A673 (cell line): ENCODE results near the gene ADGRL3. TPM values are rescaled to one million over a fixed set of nuclear protein-coding genes. Genes with fewer than 3 reads are reported as not detected.

Experiments used
- BruUV-seq: library from RNA; stranded (reverse); fragments of 400-500 nt; replicated peaks from 2 replicates; lab custom pipeline; 2021; lab: Mats Ljungman, UMichigan
- CTCF ChIA-PET: fragments of 300-600 bp; sonication (Branson Sonifier 250); formaldehyde crosslinking; loops from one replicate; lab custom pipeline; 2022; ENCODE audit warnings: antibody characterized with exemption; lab: Charles Lee
- POLR2A ChIA-PET: fragments of 300-600 bp; sonication (Branson Sonifier 250); formaldehyde crosslinking; loops from one replicate; lab custom pipeline; 2022; ENCODE audit warnings: antibody characterized with exemption; ENCODE audit not compliant: low non-redundant PET; lab: Charles Lee
- DNase-seq: peaks from one replicate; pipeline ENCODE4 v3.0.0-alpha.2; 2015; ENCODE audit warnings: low spot score
- H3K27ac ChIP-seq: fragments of 200-600 bp; sonication (generic); 2 replicates; pipeline ENCODE4 v1.5.1; 2016; ENCODE audit warnings: mixed run types, low read depth, mild to moderate bottlenecking, mixed read lengths, antibody characterized with exemption, low read length; ENCODE audit not compliant: poor library complexity, severe bottlenecking
- H3K27me3 ChIP-seq: fragments of 200-600 bp; sonication (generic); replicated peaks from 2 replicates; pipeline ENCODE4 v1.6.1; 2017; ENCODE audit warnings: mixed run types, low read depth, mild to moderate bottlenecking, mixed read lengths, antibody characterized with exemption, low read length; ENCODE audit not compliant: insufficient read depth, poor library complexity
- H3K36me3 ChIP-seq: fragments of 200-600 bp; sonication (generic); 2 replicates; pipeline ENCODE4 v1.6.1; 2016; ENCODE audit warnings: mixed run types, mild to moderate bottlenecking, mixed read lengths, antibody characterized with exemption, low read length; ENCODE audit not compliant: insufficient read depth, poor library complexity, severe bottlenecking
- H3K4me1 ChIP-seq: fragments of 200-600 bp; sonication (generic); 2 replicates; pipeline ENCODE4 v1.6.1; 2017; ENCODE audit warnings: mixed run types, mild to moderate bottlenecking, mixed read lengths, antibody characterized with exemption, low read length; ENCODE audit not compliant: insufficient read depth, poor library complexity, severe bottlenecking
- H3K4me3 ChIP-seq: fragments of 200-600 bp; sonication (generic); 2 replicates; pipeline ENCODE4 v1.5.1; 2016; ENCODE audit warnings: low read depth, mixed run types, mild to moderate bottlenecking, mixed read lengths, low read length; ENCODE audit not compliant: poor library complexity, severe bottlenecking
- H3K9me3 ChIP-seq: fragments of 200-600 bp; sonication (generic); 2 replicates; pipeline ENCODE4 v1.6.1; 2016; ENCODE audit warnings: mixed run types, low read depth, mild to moderate bottlenecking, mixed read lengths, antibody characterized with exemption, low read length; ENCODE audit not compliant: poor library complexity, severe bottlenecking
- EZH2 ChIP-seq: fragments of 200-600 bp; sonication (generic); IDR thresholded peaks from 2 replicates; pipeline ENCODE4 v1.6.1; 2017; ENCODE audit warnings: borderline replicate concordance, low read depth, mild to moderate bottlenecking, mixed read lengths, antibody characterized with exemption, low read length; ENCODE audit not compliant: poor library complexity, severe bottlenecking
- intact Hi-C: fragments of 100-400 bp; cut with micrococcal nuclease; formaldehyde crosslinking; loops from one replicate; pipeline ENCODE4 v1.10.0; 2022; ENCODE audit not compliant: unreplicated experiment
- total RNA-seq: library from RNA; stranded (reverse); gene quantifications from 2 replicates; pipeline ENCODE4 v1.2.3, GENCODE V29; 2021
- TF ChIP-seq, protein P1 (sequence below): fragments of 300-800, 200-600 bp; sonication (generic); conservative IDR thresholded peaks from 2 replicates; pipeline ENCODE4 v1.5.1; 2017; ENCODE audit warnings: low read depth, mild to moderate bottlenecking, antibody characterized with exemption, low read length, moderate library complexity, mixed read lengths

ADGRL3 gene
- total RNA-seq, 1 experiment from 2014 or later, result not detected

DNA sequence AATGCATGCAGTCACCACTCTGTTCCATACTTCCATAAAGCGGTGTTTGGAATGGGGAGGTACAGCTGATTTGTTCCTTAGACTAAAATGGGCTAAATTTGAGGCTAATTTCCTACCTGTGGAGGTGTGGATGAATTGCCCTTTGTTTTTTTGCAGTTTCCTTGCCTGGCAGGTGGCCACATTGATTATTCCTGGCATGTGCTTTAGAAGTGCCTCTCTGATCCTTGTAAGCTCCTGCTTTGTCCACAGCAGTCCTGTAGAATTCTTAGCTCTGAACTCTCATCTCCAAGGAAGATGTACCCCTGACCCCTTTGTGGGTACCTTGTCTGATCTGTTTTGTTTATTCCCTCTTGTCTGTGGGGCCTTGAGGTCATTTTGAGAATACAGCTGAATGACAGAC lies 136.8 kb downstream of the ADGRL3 start:
- POLR2A ChIA-PET, result no interaction called here
- no TSS peak for BruUV-seq
- no peaks in the 10 kb centered on the region for H3K36me3 ChIP-seq
- H3K4me1 ChIP-seq, result no peaks in the 10 kb centered on the region
- CTCF ChIA-PET, result no interaction called here
- no peaks in the 10 kb centered on the region for H3K9me3 ChIP-seq
- H3K27ac ChIP-seq, result no peak overlapping the region
- intact Hi-C loops, result no loop called here
- no peak overlapping the region for H3K4me3 ChIP-seq
- TF ChIP-seq, protein P1, sequence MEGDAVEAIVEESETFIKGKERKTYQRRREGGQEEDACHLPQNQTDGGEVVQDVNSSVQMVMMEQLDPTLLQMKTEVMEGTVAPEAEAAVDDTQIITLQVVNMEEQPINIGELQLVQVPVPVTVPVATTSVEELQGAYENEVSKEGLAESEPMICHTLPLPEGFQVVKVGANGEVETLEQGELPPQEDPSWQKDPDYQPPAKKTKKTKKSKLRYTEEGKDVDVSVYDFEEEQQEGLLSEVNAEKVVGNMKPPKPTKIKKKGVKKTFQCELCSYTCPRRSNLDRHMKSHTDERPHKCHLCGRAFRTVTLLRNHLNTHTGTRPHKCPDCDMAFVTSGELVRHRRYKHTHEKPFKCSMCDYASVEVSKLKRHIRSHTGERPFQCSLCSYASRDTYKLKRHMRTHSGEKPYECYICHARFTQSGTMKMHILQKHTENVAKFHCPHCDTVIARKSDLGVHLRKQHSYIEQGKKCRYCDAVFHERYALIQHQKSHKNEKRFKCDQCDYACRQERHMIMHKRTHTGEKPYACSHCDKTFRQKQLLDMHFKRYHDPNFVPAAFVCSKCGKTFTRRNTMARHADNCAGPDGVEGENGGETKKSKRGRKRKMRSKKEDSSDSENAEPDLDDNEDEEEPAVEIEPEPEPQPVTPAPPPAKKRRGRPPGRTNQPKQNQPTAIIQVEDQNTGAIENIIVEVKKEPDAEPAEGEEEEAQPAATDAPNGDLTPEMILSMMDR, result no peak
- TF ChIP-seq EZH2, result no peak
- no peak for DNase-seq
- no peaks in the 10 kb centered on the region for H3K27me3 ChIP-seq

DNA sequence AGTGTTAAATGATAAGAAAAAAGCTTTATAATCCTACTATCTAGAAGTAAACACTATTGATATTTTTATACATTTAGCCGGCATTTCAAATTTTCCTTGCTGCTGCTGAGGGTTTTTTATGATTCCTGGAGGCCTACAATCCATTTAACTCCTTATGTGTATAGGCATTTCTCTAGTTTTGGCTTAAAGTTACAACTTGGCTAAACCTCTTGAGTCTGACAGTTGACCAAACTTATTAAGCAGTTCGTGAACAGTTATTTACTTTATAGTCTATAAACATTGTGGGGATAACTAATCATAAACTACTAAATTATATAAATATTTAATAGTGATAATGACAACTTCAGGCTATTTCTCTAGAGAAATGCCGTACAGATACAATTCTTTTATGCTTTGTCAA lies 141.9 kb downstream of the ADGRL3 start:
- BruUV-seq, result no TSS peak

DNA sequence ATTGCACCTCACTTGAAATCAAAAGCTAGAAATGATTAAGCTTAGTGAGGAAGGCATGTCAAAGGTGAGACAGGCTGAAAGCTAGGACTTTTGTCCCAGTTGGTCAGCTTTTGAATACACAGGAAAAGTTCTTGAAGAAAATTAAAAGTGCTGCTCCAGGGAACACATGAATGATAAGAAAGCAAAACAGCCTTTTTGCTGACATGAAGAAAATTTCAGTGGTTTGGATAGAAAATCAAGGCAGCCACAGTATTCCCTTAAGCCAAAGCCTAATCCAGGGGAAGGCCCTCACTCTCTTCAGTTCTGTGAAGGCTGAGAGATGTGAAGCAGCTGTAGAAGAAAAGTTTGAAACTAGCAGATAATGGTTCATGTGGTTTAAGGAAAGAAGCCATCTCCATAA lies 150.8 kb downstream of the ADGRL3 start:
- intact Hi-C loops, result no loop called here
- Histone ChIP-seq H3K27ac (no peak overlapping the region), H3K27me3 (no peaks in the 10 kb centered on the region), H3K4me1 (no peaks in the 10 kb centered on the region), H3K9me3 (no peaks in the 10 kb centered on the region), H3K36me3 (no peaks in the 10 kb centered on the region), H3K4me3 (no peak overlapping the region)
- TF ChIP-seq EZH2, result no peak
- TF ChIP-seq, protein P1, result no peak
- CTCF ChIA-PET, result no interaction called here
- DNase-seq, result no peak
- BruUV-seq, result no TSS peak
- POLR2A ChIA-PET, result no interaction called here

More for the DNA sequence above, 141.9 kb downstream of the ADGRL3 start:
- intact Hi-C loops, result no loop called here
- Histone ChIP-seq H3K4me1 (no peaks in the 10 kb centered on the region), H3K9me3 (no peaks in the 10 kb centered on the region), H3K4me3 (no peak overlapping the region), H3K27me3 (no peaks in the 10 kb centered on the region), H3K36me3 (no peaks in the 10 kb centered on the region), H3K27ac (no peak overlapping the region)
- no peak for TF ChIP-seq EZH2
- TF ChIP-seq, protein P1, result no peak
- CTCF ChIA-PET, result no interaction called here
- POLR2A ChIA-PET, result no interaction called here
- no peak for DNase-seq
